SU-DHL-6 (cell line): ENCODE data around the gene AK9.

Experiments
- H2AFZ ChIP-seq: fragments of 200-600 bp; sonication (generic); 2 replicates; pipeline ENCODE4 v1.6.1; 2014; ENCODE audit warnings: low read depth, mild to moderate bottlenecking, moderate library complexity, mixed read lengths, antibody characterized with exemption, low read length; ENCODE audit not compliant: severe bottlenecking
- H3F3A ChIP-seq: fragments of 200-600 bp; shearing (Covaris generic); 2 replicates; pipeline ENCODE4 v1.6.0; 2016; ENCODE audit warnings: antibody characterized with exemption, mild to moderate bottlenecking; ENCODE audit not compliant: insufficient read depth
- H3K27ac ChIP-seq: fragments of 200-600 bp; sonication (generic); 2 replicates; pipeline ENCODE4 v1.5.1; 2016; ENCODE audit warnings: low read depth, mild to moderate bottlenecking, low read length, moderate library complexity, mixed read lengths
- H3K27me3 ChIP-seq: fragments of 200-600 bp; sonication (generic), shearing (Covaris generic); 2 replicates; pipeline ENCODE4 v1.6.0; 2014; ENCODE audit warnings: mild to moderate bottlenecking, low read length
- H3K36me3 ChIP-seq: fragments of 200-600 bp; sonication (generic); 2 replicates; pipeline ENCODE4 v1.6.1; 2014; ENCODE audit warnings: mild to moderate bottlenecking, low read length, mixed read lengths
- H3K4me2 ChIP-seq: fragments of 300-600, 200-600 bp; shearing (Covaris generic), sonication (generic); 2 replicates; pipeline ENCODE4 v1.6.0; 2014; ENCODE audit warnings: low read length, low read depth, mild to moderate bottlenecking; ENCODE audit not compliant: poor library complexity, severe bottlenecking
- H3K4me3 ChIP-seq: fragments of 200-600 bp; sonication (generic); 2 replicates; pipeline ENCODE4 v1.5.1; 2014; ENCODE audit warnings: antibody characterized with exemption, low read length, mild to moderate bottlenecking, mixed read lengths; ENCODE audit not compliant: insufficient read depth, poor library complexity, severe bottlenecking
- H3K79me2 ChIP-seq: fragments of 200-600 bp; sonication (generic); 2 replicates; pipeline ENCODE4 v1.6.1; 2014; ENCODE audit warnings: mild to moderate bottlenecking, low read length, moderate library complexity; ENCODE audit not compliant: insufficient read depth
- H3K9ac ChIP-seq: fragments of 200-600 bp; sonication (generic); 2 replicates; pipeline ENCODE4 v1.7.0; 2014; ENCODE audit warnings: mild to moderate bottlenecking, low read length
- H3K9me2 ChIP-seq: fragments of 200-600 bp; sonication (generic); replicated peaks from 2 replicates; pipeline ENCODE4 v1.6.1; 2014; ENCODE audit warnings: low read length; ENCODE audit not compliant: insufficient read depth
- H3K9me3 ChIP-seq: fragments of 200-600 bp; sonication (generic); 2 replicates; pipeline ENCODE4 v1.6.1; 2014; ENCODE audit warnings: low read length, mixed read lengths; ENCODE audit not compliant: insufficient read depth
- H4K20me1 ChIP-seq: fragments of 200-600 bp; sonication (generic); 2 replicates; pipeline ENCODE4 v1.6.1; 2014; ENCODE audit warnings: low read depth, mild to moderate bottlenecking, antibody characterized with exemption, low read length, moderate library complexity, mixed read lengths
- CTCF ChIP-seq: fragments of 200-600 bp; sonication (generic); IDR thresholded peaks from one replicate; pipeline ENCODE4 v1.5.1; 2017; ENCODE audit warnings: antibody characterized with exemption, mild to moderate bottlenecking, low read length, moderate library complexity; ENCODE audit not compliant: insufficient read depth, poor library complexity, severe bottlenecking
- EZH2phosphoT487 ChIP-seq: fragments of 200-600 bp; sonication (generic), shearing (Covaris generic); conservative IDR thresholded peaks from 2 replicates; pipeline ENCODE4 v1.6.1; 2018; ENCODE audit warnings: mild to moderate bottlenecking, antibody characterized with exemption, low read length, moderate library complexity, mixed read lengths

The AK9 gene

GRCh38 chr6:109498936-109499335, 192.1 kb downstream of the AK9 start:
- Histone ChIP-seq H3K9me2 (no peaks in the 10 kb centered on the region), H3K36me3 (no peaks in the 10 kb centered on the region), H2AFZ (no peak overlapping the region), H3K9ac (no peak overlapping the region), H3F3A (no peaks in the 10 kb centered on the region), H3K27ac (no peak overlapping the region), H4K20me1 (no peaks in the 10 kb centered on the region), H3K4me3 (no peak overlapping the region), H3K27me3 (no peaks in the 10 kb centered on the region), H3K79me2 (no peaks in the 10 kb centered on the region), H3K9me3 (no peaks in the 10 kb centered on the region), H3K4me2 (no peak overlapping the region)
- TF ChIP-seq CTCF: no peak
- TF ChIP-seq EZH2phosphoT487: no peak

- TF ChIP-seq CTCF: no peak
- TF ChIP-seq EZH2phosphoT487: no peak
- H2AFZ ChIP-seq: no peak overlapping the region
- no peak overlapping the region for H3K4me3 ChIP-seq
- no peaks in the 10 kb centered on the region for H3K9me2 ChIP-seq
- no peaks in the 10 kb centered on the region for H3K79me2 ChIP-seq
- H3K9me3 ChIP-seq: no peaks in the 10 kb centered on the region
- no peak overlapping the region for H3K4me2 ChIP-seq
- H3K36me3 ChIP-seq: no peaks in the 10 kb centered on the region
- no peaks in the 10 kb centered on the region for H3K27me3 ChIP-seq
- H3F3A ChIP-seq: no peaks in the 10 kb centered on the region
- no peaks in the 10 kb centered on the region for H4K20me1 ChIP-seq
- H3K9ac ChIP-seq: no peak overlapping the region
- H3K27ac ChIP-seq: no peak overlapping the region
Observed at GRCh38 chr6:109498052-109498451, 192.9 kb downstream of the AK9 start.

GRCh38 chr6:109496036-109496772, 194.8 kb downstream of the AK9 start:
- TF ChIP-seq CTCF: no peak
- no peak for TF ChIP-seq EZH2phosphoT487
- H3K4me2 ChIP-seq: no peak overlapping the region
- H3K27ac ChIP-seq: no peak overlapping the region
- no peaks in the 10 kb centered on the region for H3K9me2 ChIP-seq
- H3F3A ChIP-seq: no peaks in the 10 kb centered on the region
- no peaks in the 10 kb centered on the region for H4K20me1 ChIP-seq
- H3K79me2 ChIP-seq: no peaks in the 10 kb centered on the region
- H2AFZ ChIP-seq: no peak overlapping the region
- no peak overlapping the region for H3K9ac ChIP-seq
- H3K9me3 ChIP-seq: no peaks in the 10 kb centered on the region
- H3K4me3 ChIP-seq: no peak overlapping the region
- H3K27me3 ChIP-seq: no peaks in the 10 kb centered on the region
- H3K36me3 ChIP-seq: no peaks in the 10 kb centered on the region
